CD14-positive monocyte (primary cell): ENCODE results near the gene CNTN1. TPM values are rescaled to one million over a fixed set of nuclear protein-coding genes. Genes with fewer than 3 reads are reported as not detected.

Experiments used
- DNase-seq, 3 donors: peaks; one replicate each; pipeline ENCODE4 v3.0.0-alpha.2; 2011 to 2022
- H2AFZ ChIP-seq: 2 replicates; pipeline ENCODE4 v1.6.0; 2012; ENCODE audit warnings: mild to moderate bottlenecking, low read depth, low read length, inconsistent platforms; ENCODE audit not compliant: insufficient read depth, poor library complexity, severe bottlenecking
- H3K27ac ChIP-seq, 2 donors: 1 replicate in 1 of 2; 2 replicates in 1 of 2; pipeline ENCODE4 v1.5.1; 2012 to 2013; ENCODE audit warnings: low read length in 2 of 2, control low read depth in 1 of 2, inconsistent platforms in 1 of 2, low read depth in 1 of 2, mild to moderate bottlenecking in 1 of 2
- H3K27me3 ChIP-seq, 2 donors: one replicate each; pipeline versions ENCODE4 v1.6.0 to v1.6.1; 2011 to 2013; ENCODE audit warnings: low read length in 2 of 2; ENCODE audit not compliant: control insufficient read depth in 2 of 2, insufficient read depth in 2 of 2
- H3K36me3 ChIP-seq, 2 donors: replicated peaks in 1 of 2; 1 replicate in 1 of 2; 2 replicates in 1 of 2; pipeline versions ENCODE4 v1.5.1 to v1.6.1; 2012 to 2013; ENCODE audit warnings: low read length in 2 of 2, control low read depth in 1 of 2, inconsistent platforms in 1 of 2, mild to moderate bottlenecking in 1 of 2; ENCODE audit not compliant: insufficient read depth in 2 of 2, control insufficient read depth in 1 of 2
- H3K4me1 ChIP-seq, 2 donors: 1 replicate in 1 of 2; 2 replicates in 1 of 2; pipeline versions ENCODE4 v1.5.1 to v1.6.1; 2012 to 2013; ENCODE audit warnings: low read length in 2 of 2, control low read depth in 1 of 2, inconsistent platforms in 1 of 2, mild to moderate bottlenecking in 1 of 2, moderate library complexity in 1 of 2; ENCODE audit not compliant: insufficient read depth in 2 of 2, control insufficient read depth in 1 of 2
- H3K4me2 ChIP-seq: replicated peaks from 2 replicates; pipeline ENCODE3; 2012; ENCODE audit warnings: low read length, moderate library complexity, mild to moderate bottlenecking; ENCODE audit not compliant: poor library complexity, severe bottlenecking; ENCODE audit errors: extremely low read depth
- H3K4me3 ChIP-seq, 3 experiments: fragments of 200-600 bp in 1 of 3; sonication (generic) in 1 of 3; replicated peaks in 1 of 3; 1 replicate in 2 of 3; 2 replicates in 1 of 3; pipeline ENCODE4 v1.5.1; 2011 to 2013; ENCODE audit warnings: low read length in 3 of 3, mild to moderate bottlenecking in 3 of 3, control low read depth in 2 of 3, low read depth in 2 of 3, inconsistent platforms in 1 of 3, moderate library complexity in 1 of 3
- H3K79me2 ChIP-seq: 2 replicates; pipeline ENCODE4 v1.6.0; 2012; ENCODE audit warnings: mild to moderate bottlenecking, control low read depth, inconsistent platforms, low read length, moderate library complexity; ENCODE audit not compliant: insufficient read depth
- H3K9ac ChIP-seq: 2 replicates; pipeline ENCODE4 v1.6.0; 2017; ENCODE audit warnings: low read length, mild to moderate bottlenecking; ENCODE audit not compliant: insufficient read depth, poor library complexity, severe bottlenecking
- H3K9me3 ChIP-seq, 2 donors: replicated peaks in 1 of 2; 1 replicate in 1 of 2; 2 replicates in 1 of 2; pipeline versions ENCODE4 v1.5.1 to v1.6.1; 2012 to 2013; ENCODE audit warnings: low read length in 2 of 2, control low read depth in 1 of 2; ENCODE audit not compliant: control insufficient read depth in 1 of 2, insufficient read depth in 1 of 2
- H4K20me1 ChIP-seq: 2 replicates; pipeline ENCODE4 v1.6.0; 2012; ENCODE audit warnings: mild to moderate bottlenecking, low read length, control low read depth, moderate library complexity; ENCODE audit not compliant: insufficient read depth
- H3K27ac Mint-ChIP-seq, 7 donors: one replicate each; pipeline ENCODE4 v1.8.0; 2020; ENCODE audit warnings: mild to moderate bottlenecking in 7 of 7, mixed read lengths in 7 of 7, moderate library complexity in 6 of 7, inconsistent platforms in 2 of 7
- H3K27me3 Mint-ChIP-seq, 3 donors: one replicate each; pipeline ENCODE4 v1.8.0; 2021 to 2022; ENCODE audit warnings: low read depth in 3 of 3, mild to moderate bottlenecking in 3 of 3, mixed read lengths in 3 of 3, moderate library complexity in 3 of 3, inconsistent platforms in 1 of 3
- H3K36me3 Mint-ChIP-seq, 2 donors: one replicate each; pipeline ENCODE4 v1.8.0; 2020; ENCODE audit warnings: mixed read lengths in 2 of 2, inconsistent platforms in 1 of 2, mild to moderate bottlenecking in 1 of 2
- H3K4me1 Mint-ChIP-seq: one replicate; pipeline ENCODE4 v1.8.0; 2020; ENCODE audit warnings: mild to moderate bottlenecking, mixed read lengths
- H3K4me3 Mint-ChIP-seq, 2 donors: one replicate each; pipeline ENCODE4 v1.8.0; 2020; ENCODE audit warnings: mild to moderate bottlenecking in 2 of 2, mixed read lengths in 2 of 2, moderate library complexity in 1 of 2
- H3K9me3 Mint-ChIP-seq, 7 donors: one replicate each; pipeline ENCODE4 v1.8.0; 2020 to 2022; ENCODE audit warnings: mixed read lengths in 7 of 7, mild to moderate bottlenecking in 6 of 7, moderate library complexity in 6 of 7, inconsistent platforms in 2 of 7
- CTCF ChIP-seq: fragments of 200-600 bp; IDR thresholded peaks from one replicate; pipeline ENCODE4 v1.8.0; 2022; ENCODE audit warnings: antibody characterized with exemption, mild to moderate bottlenecking
- WGBS: methylation state at CpG from one replicate; pipeline ENCODE4 v1.1.5; 2013; ENCODE audit warnings: missing lambda C conversion rate; ENCODE audit not compliant: insufficient coverage; 5-methylcytosine and 5-hydroxymethylcytosine counted together
- intact Hi-C, 2 donors: fragments of 100-400 bp; cut with micrococcal nuclease; formaldehyde crosslinking; loops; one replicate each; pipeline versions ENCODE4 v1.15.0 to v1.15.1; 2023
- polyA plus RNA-seq, 3 donors: library from polyadenylated mRNA; depleted of rRNA in 1 of 3; unstranded in 2 of 3; stranded (reverse) in 1 of 3; fragments of 300-500 nt in 2 of 3; fragments of >200 nt in 1 of 3; fragmentation: Illumina TruSeq in 2 of 3; gene quantifications; 1 replicate in 2 of 3; 2 replicates in 1 of 3; pipeline ENCODE4 v1.2.3, GENCODE V29; 2012 to 2021

Gene CNTN1
- polyA plus RNA-seq, 3 donors: not detected

DNA sequence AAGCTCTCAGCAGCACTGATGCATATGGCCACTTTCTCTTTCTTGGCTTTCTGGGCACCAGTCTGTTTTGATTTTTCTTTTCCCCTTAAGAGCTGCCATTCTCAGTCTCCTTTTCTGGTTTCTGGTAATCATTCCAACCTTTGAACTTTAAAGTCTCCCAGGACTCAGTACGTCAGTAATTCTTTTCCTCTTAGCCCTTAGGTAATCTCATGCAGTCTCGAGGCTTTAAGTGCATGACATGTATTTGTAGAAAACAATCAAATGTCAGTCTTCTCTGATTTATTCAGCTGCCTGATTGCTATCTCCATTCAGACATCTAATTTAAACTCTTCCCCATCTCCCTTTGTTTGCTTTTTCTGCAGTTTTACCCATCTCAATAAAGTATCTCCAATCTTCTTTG is 356.8 kb downstream of the CNTN1 start:
- Histone ChIP-seq H3K4me1 (no peaks in the 10 kb centered on the region), H3K27ac (no peak overlapping the region), H3K9me3 (no peaks in the 10 kb centered on the region), H3K4me2 (no peak overlapping the region), H3K27me3 (no peaks in the 10 kb centered on the region), H2AFZ (no peak overlapping the region), H3K9ac (no peak overlapping the region), H3K36me3 (no peaks in the 10 kb centered on the region), H3K79me2 (no peaks in the 10 kb centered on the region), H3K4me3 (no peak overlapping the region), H4K20me1 (no peaks in the 10 kb centered on the region)
- H3K27ac Mint-ChIP-seq: no peak overlapping the region
- no peaks in the 10 kb centered on the region for H3K36me3 Mint-ChIP-seq
- TF ChIP-seq CTCF: no peak
- intact Hi-C loops: no loop called here
- H3K9me3 Mint-ChIP-seq: peaks cover 0 to 3% (median 2%) of the 10 kb centered on the region in 7 donors
- H3K4me1 Mint-ChIP-seq: no peaks in the 10 kb centered on the region
- no peak for DNase-seq
- no peaks in the 10 kb centered on the region for H3K27me3 Mint-ChIP-seq
- WGBS: 100% methylated on average over 2 of the region's 2 CpGs
- no peak overlapping the region for H3K4me3 Mint-ChIP-seq

GRCh38 chr12:41051954-41052353 is 359.7 kb downstream of the CNTN1 start:
- H3K9ac ChIP-seq: no peak overlapping the region
- H4K20me1 ChIP-seq: no peaks in the 10 kb centered on the region
- H3K27ac ChIP-seq: no peak overlapping the region
- no peak overlapping the region for H3K4me3 ChIP-seq
- no peak overlapping the region for H2AFZ ChIP-seq
- no peak overlapping the region for H3K4me2 ChIP-seq
- TF ChIP-seq CTCF: no peak
- intact Hi-C loops: no loop called here
- no CpG with 5 or more reads among the region's 2 CpGs for WGBS
- no peak overlapping the region for H3K27ac Mint-ChIP-seq
- H3K36me3 ChIP-seq: no peaks in the 10 kb centered on the region
- H3K27me3 ChIP-seq: no peaks in the 10 kb centered on the region
- H3K4me1 Mint-ChIP-seq: no peaks in the 10 kb centered on the region
- H3K4me3 Mint-ChIP-seq: no peak overlapping the region
- peaks cover 0 to 4% (median 2%) of the 10 kb centered on the region in 7 donors for H3K9me3 Mint-ChIP-seq
- H3K79me2 ChIP-seq: no peaks in the 10 kb centered on the region
- no peaks in the 10 kb centered on the region for H3K4me1 ChIP-seq
- H3K36me3 Mint-ChIP-seq: no peaks in the 10 kb centered on the region
- no peaks in the 10 kb centered on the region for H3K27me3 Mint-ChIP-seq
- H3K9me3 ChIP-seq: no peaks in the 10 kb centered on the region
- no peak for DNase-seq
